Suprapubic skin (tissue), 4 donors: Measurements from ENCODE around the gene DSCAML1. TPM values are rescaled to one million over a fixed set of nuclear protein-coding genes. Genes with fewer than 3 reads are reported as not detected.
"Not testable (repeated sequence)": the region's sequence is repeated elsewhere in the genome, so short reads cannot be mapped to it uniquely, and the experiment has no call there.

Experiments used
- DNase-seq, 2 donors: peaks; one replicate each; pipeline ENCODE4 v3.0.0-alpha.2; 2019; ENCODE audit warnings: low spot score in 2 of 2
- H3K27ac ChIP-seq: fragments of 200-600 bp; sonication (generic); one replicate; pipeline ENCODE4 v1.5.1; 2019
- H3K27me3 ChIP-seq: fragments of 200-600 bp; sonication (generic); one replicate; pipeline ENCODE4 v1.5.1; 2019
- H3K36me3 ChIP-seq: fragments of 200-600 bp; sonication (generic); one replicate; pipeline ENCODE4 v1.5.1; 2019
- H3K4me1 ChIP-seq: fragments of 200-600 bp; sonication (generic); one replicate; pipeline ENCODE4 v1.5.1; 2019
- H3K4me3 ChIP-seq: fragments of 200-600 bp; sonication (generic); one replicate; pipeline ENCODE4 v1.5.1; 2019; ENCODE audit warnings: mild to moderate bottlenecking
- H3K9me3 ChIP-seq: fragments of 200-600 bp; sonication (generic); one replicate; pipeline ENCODE4 v1.5.1; 2019
- CTCF ChIP-seq, 2 donors: fragments of 200-600 bp in 1 of 2; fragments of 450-650 bp in 1 of 2; sonication (generic) in 1 of 2; IDR thresholded peaks; one replicate each; pipeline ENCODE4 v1.5.1; 2016 to 2019; ENCODE audit warnings: antibody characterized with exemption in 2 of 2, mild to moderate bottlenecking in 1 of 2, moderate library complexity in 1 of 2
- EP300 ChIP-seq: sonication (generic); formaldehyde crosslinking; IDR thresholded peaks from one replicate; pipeline ENCODE4 v1.6.1; 2017; ENCODE audit warnings: antibody characterized with exemption
- POLR2A ChIP-seq, 2 donors: fragments of 450-650 bp; IDR thresholded peaks; one replicate each; pipeline ENCODE4 v1.6.1; 2017; ENCODE audit warnings: antibody characterized with exemption in 2 of 2, mild to moderate bottlenecking in 2 of 2, moderate library complexity in 2 of 2
- POLR2AphosphoS5 ChIP-seq, 3 donors: sonication (generic); formaldehyde crosslinking; IDR thresholded peaks; one replicate each; pipeline ENCODE4 v1.6.1; 2017; ENCODE audit warnings: antibody characterized with exemption in 3 of 3
- WGBS: methylation state at CpG from one replicate; pipeline ENCODE4 v1.1.5; 2018; 5-methylcytosine and 5-hydroxymethylcytosine counted together
- total RNA-seq, 4 donors: library from RNA; depleted of rRNA; stranded (reverse); fragments of >200 nt; gene quantifications; one replicate each; pipeline ENCODE4 v1.1.0, GENCODE V29; 2016

DSCAML1 gene
- total RNA-seq, 4 donors from 2014 or later = 0.11 to 0.24 (median 0.21) TPM; not detected in 1

- peaks cover 4% of the 10 kb centered on the region for H3K27me3 ChIP-seq
- H3K36me3 ChIP-seq = no peaks in the 10 kb centered on the region
- TF ChIP-seq CTCF (IDR thresholded peaks at IDR 0.05) = no peak
- TF ChIP-seq POLR2A (IDR thresholded peaks at IDR 0.05) = no peak
- TF ChIP-seq EP300 = no peak
- no peak for TF ChIP-seq POLR2AphosphoS5 (IDR thresholded peaks at IDR 0.05)
- H3K4me3 ChIP-seq = no peak overlapping the region
- no peaks in the 10 kb centered on the region for H3K9me3 ChIP-seq
- no peaks in the 10 kb centered on the region for H3K4me1 ChIP-seq
- no peak for DNase-seq
- WGBS = 92% methylated on average over 2 of the region's 2 CpGs
- no peak overlapping the region for H3K27ac ChIP-seq
Observed at GRCh38 chr11:117768506-117768905, 28.5 kb downstream of the DSCAML1 start.

- TF ChIP-seq EP300 (no peak), POLR2AphosphoS5 (IDR thresholded peaks at IDR 0.05) (no peak), POLR2A (IDR thresholded peaks at IDR 0.05) (no peak), CTCF (IDR thresholded peaks at IDR 0.05) (no peak)
- no peak overlapping the region for H3K27ac ChIP-seq
- no peak overlapping the region for H3K4me3 ChIP-seq
- no peaks in the 10 kb centered on the region for H3K4me1 ChIP-seq
- WGBS = 88% methylated on average over 10 of the region's 10 CpGs
- peaks cover 4% of the 10 kb centered on the region for H3K27me3 ChIP-seq
- no peaks in the 10 kb centered on the region for H3K9me3 ChIP-seq
- H3K36me3 ChIP-seq = no peaks in the 10 kb centered on the region
- no peak for DNase-seq
Observed at GRCh38 chr11:117767071-117767470, 29.9 kb downstream of the DSCAML1 start.

- H3K9me3 ChIP-seq = no peaks in the 10 kb centered on the region
- DNase-seq = no peak
- TF ChIP-seq POLR2A (IDR thresholded peaks at IDR 0.05) (no peak), CTCF (IDR thresholded peaks at IDR 0.05) (no peak), EP300 (no peak), POLR2AphosphoS5 (IDR thresholded peaks at IDR 0.05) (no peak)
- no peak overlapping the region for H3K4me3 ChIP-seq
- no peak overlapping the region for H3K27ac ChIP-seq
- H3K4me1 ChIP-seq = no peaks in the 10 kb centered on the region
- WGBS = 81% methylated on average over 10 of the region's 10 CpGs
- no peaks in the 10 kb centered on the region for H3K36me3 ChIP-seq
- H3K27me3 ChIP-seq = peaks cover 4% of the 10 kb centered on the region
Observed at GRCh38 chr11:117766576-117766975, 30.4 kb downstream of the DSCAML1 start.

- H3K9me3 ChIP-seq = no peaks in the 10 kb centered on the region
- H3K4me3 ChIP-seq = no peak overlapping the region
- DNase-seq = no peak
- peaks cover 4% of the 10 kb centered on the region for H3K27me3 ChIP-seq
- TF ChIP-seq POLR2A (IDR thresholded peaks at IDR 0.05) (no peak), POLR2AphosphoS5 (IDR thresholded peaks at IDR 0.05) (no peak), EP300 (no peak), CTCF (IDR thresholded peaks at IDR 0.05) (no peak)
- 87% methylated on average over 9 of the region's 9 CpGs for WGBS
- H3K36me3 ChIP-seq = no peaks in the 10 kb centered on the region
- no peak overlapping the region for H3K27ac ChIP-seq
- no peaks in the 10 kb centered on the region for H3K4me1 ChIP-seq
Observed at GRCh38 chr11:117766026-117766425, 31.0 kb downstream of the DSCAML1 start.

GRCh38 chr11:117765068-117765467 lies 31.9 kb downstream of the DSCAML1 start:
- TF ChIP-seq CTCF (IDR thresholded peaks at IDR 0.05) (no peak), EP300 (no peak), POLR2A (IDR thresholded peaks at IDR 0.05) (no peak), POLR2AphosphoS5 (IDR thresholded peaks at IDR 0.05) (no peak)
- Histone ChIP-seq H3K27ac (no peak overlapping the region), H3K36me3 (no peaks in the 10 kb centered on the region), H3K27me3 (peaks cover 4% of the 10 kb centered on the region), H3K4me3 (no peak overlapping the region), H3K9me3 (no peaks in the 10 kb centered on the region), H3K4me1 (no peaks in the 10 kb centered on the region)
- no peak for DNase-seq
- 93% methylated on average over 3 of the region's 5 CpGs for WGBS

GRCh38 chr11:117763465-117763864 lies 33.6 kb downstream of the DSCAML1 start:
- not testable (repeated sequence) for DNase-seq, H3K27me3 ChIP-seq, H3K9me3 ChIP-seq, H3K36me3 ChIP-seq, H3K27ac ChIP-seq, H3K4me1 ChIP-seq, H3K4me3 ChIP-seq
- WGBS = 65% methylated on average over 5 of the region's 5 CpGs
